ENCODE measurements around the gene OR7G3.

DNA sequence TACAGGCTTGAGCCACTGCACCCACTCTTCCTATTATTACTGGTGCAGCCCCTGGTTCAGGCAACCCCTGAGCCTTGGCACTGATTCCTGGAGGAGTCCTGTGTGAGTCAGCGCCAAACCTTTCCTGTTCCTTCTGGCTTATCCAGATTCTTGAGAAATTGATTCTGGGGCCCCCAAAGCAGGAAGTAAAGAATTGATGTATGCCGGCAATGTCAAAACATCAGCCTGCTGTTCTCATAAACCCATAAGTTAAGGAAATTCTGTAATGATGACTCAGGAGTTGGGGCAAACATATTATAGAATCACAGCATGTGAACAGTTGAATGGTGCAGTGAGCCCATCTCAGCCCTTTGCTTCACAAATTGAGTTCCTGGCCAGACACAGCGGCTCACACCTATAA lies 1.4 kb upstream of the OR7G3 start:
- TF ChIP-seq, protein P1, sequence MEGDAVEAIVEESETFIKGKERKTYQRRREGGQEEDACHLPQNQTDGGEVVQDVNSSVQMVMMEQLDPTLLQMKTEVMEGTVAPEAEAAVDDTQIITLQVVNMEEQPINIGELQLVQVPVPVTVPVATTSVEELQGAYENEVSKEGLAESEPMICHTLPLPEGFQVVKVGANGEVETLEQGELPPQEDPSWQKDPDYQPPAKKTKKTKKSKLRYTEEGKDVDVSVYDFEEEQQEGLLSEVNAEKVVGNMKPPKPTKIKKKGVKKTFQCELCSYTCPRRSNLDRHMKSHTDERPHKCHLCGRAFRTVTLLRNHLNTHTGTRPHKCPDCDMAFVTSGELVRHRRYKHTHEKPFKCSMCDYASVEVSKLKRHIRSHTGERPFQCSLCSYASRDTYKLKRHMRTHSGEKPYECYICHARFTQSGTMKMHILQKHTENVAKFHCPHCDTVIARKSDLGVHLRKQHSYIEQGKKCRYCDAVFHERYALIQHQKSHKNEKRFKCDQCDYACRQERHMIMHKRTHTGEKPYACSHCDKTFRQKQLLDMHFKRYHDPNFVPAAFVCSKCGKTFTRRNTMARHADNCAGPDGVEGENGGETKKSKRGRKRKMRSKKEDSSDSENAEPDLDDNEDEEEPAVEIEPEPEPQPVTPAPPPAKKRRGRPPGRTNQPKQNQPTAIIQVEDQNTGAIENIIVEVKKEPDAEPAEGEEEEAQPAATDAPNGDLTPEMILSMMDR (IDR thresholded peaks at IDR 0.05; ENCODE audit: low read length): no peak
- no peak for TF ChIP-seq EZH2 (IDR thresholded peaks at IDR 0.05; ENCODE audit: borderline replicate concordance, low read length)

Measured in OCI-LY1 (cell line).